ENCODE results near the gene ZMYND10.

The ZMYND10 gene

GRCh38 chr3:50370594-50370993 is 25.1 kb upstream of the ZMYND10 start:
- DNase-seq = no peak

GRCh38 chr3:50369012-50369670 is 23.6 kb upstream of the ZMYND10 start:
- no peak for DNase-seq

GRCh38 chr3:50365842-50366220 is 20.3 kb upstream of the ZMYND10 start:
- no peak for DNase-seq

- peak; percentile 66 for DNase-seq
Observed at GRCh38 chr3:50365080-50365841, 19.7 kb upstream of the ZMYND10 start.

DNA sequence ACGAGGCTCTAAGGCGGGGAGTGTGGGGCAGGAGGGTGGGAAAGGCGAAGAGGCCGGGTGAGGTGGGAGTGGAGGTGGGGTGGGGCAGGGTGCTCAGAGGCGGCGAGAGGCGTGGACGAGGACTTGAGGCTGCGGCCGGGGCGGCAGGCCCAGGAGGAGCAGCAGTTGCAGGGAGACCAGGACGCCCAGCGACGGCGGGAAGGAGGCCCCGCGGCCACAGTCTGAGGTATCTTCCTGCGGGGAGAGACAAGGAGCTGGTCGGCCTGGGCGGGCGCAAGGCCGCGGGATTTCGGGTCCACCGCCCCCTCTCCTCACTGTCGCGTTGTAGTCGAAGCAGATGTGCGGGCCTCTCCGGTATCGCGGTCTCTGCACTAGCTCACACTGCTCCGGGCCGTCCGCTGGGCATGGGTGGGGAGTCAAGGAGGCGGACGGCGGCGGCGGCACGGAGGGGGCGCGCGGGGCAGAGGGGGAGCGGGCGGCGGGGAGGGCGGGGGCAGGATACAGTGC is 19.1 kb upstream of the ZMYND10 start:
- DNase-seq = no peak

GRCh38 chr3:50359760-50360110 is 14.2 kb upstream of the ZMYND10 start:
- DNase-seq = no peak

DNA sequence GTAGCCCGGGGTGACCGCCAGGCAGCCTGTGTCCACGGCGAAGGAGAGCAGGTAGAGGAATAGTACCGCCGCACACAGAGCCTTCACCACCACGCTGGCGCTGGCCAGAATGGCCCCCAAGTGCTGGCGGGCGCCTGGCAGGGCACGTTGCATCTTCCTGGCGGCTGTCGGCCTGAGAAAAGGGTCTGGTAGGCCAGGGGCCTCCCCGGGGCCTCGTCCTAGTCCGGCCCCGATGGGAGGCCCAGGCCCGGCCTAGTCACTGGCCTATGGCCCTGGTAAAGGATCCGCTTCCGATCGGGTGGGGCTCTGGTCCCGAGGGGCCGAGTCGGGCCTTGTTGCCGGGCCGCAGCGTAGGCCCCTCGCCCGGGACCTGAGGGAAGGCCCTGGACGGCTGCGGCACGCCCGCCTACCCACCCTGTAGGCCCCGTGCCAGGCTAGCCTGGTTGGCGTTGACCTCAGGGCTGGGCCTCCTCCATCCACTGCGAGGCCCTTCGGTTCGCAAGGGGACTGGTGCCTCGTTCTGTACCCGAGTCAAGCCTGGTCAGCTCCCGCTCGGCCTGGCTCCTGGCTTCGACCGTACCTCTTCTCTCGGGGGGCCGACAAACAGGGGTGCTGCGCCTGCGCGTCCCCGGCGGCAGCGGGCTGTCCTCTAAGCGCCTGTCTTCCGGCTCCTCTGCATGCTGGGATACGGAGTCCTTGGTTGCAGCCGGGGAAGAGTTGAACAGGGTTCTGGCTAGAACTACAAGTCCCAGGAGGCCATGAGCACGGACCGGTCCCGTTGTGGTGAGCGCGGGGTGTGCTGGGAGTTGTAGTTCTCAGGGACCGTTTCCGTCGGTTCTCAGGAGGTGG is 13.6 kb upstream of the ZMYND10 start, which contains the start of gene TMEM115:
Gene TMEM115, minus strand, starts transcription at position 611 of the 849 bp plus-strand sequence. Its CDS starts 458 bp downstream, at position 153.
- peak; percentile 91 for DNase-seq

DNA sequence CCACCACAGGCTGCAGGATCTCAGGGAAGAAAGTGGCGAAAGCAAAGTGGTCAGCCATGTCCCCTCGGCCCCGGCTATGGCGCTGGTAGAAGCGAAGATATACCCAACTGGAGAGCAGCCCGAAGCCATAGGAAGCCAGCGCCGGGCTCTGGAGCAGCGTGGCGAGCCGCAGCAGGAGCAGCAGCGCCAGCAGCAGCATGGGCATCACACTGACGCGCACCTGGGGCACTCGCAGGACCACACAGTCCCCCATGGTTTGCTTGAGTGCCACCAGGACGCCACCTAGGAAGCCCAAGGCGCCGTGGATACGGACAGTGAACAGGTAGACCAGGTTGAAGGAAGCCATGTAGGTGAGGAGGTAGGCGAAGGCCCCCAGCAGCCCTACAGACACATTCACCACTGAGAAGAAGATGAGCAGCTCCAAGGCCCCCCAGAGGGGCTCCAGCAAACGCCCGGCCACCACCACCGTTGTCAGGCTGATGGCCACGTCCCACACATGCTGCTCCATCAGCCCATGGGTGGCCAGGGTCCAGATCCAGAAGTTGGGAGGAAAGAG is 12.9 kb upstream of the ZMYND10 start:
- no peak for DNase-seq

GRCh38 chr3:50357481-50357880 is 11.9 kb upstream of the ZMYND10 start:
- no peak for DNase-seq

DNA sequence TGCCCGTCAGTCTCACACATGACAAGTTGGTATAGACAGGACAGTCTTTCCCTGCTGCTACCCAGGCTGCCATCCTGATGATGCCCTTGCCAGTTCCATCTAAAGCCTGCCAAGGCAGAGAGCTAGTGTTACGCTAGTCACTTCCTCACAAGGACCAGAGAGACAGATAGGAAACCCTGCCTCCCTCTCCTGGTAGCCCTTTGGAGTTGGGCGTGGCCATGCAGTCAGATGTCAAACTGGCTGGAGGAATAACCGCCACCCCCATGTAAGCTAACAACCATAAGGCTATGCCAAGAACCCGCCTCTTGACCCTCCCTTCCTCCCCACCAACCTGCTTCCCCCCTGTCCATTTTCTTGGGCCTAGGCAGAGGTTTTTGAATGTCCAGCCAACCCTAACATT is 11.0 kb upstream of the ZMYND10 start:
- DNase-seq = no peak

DNA sequence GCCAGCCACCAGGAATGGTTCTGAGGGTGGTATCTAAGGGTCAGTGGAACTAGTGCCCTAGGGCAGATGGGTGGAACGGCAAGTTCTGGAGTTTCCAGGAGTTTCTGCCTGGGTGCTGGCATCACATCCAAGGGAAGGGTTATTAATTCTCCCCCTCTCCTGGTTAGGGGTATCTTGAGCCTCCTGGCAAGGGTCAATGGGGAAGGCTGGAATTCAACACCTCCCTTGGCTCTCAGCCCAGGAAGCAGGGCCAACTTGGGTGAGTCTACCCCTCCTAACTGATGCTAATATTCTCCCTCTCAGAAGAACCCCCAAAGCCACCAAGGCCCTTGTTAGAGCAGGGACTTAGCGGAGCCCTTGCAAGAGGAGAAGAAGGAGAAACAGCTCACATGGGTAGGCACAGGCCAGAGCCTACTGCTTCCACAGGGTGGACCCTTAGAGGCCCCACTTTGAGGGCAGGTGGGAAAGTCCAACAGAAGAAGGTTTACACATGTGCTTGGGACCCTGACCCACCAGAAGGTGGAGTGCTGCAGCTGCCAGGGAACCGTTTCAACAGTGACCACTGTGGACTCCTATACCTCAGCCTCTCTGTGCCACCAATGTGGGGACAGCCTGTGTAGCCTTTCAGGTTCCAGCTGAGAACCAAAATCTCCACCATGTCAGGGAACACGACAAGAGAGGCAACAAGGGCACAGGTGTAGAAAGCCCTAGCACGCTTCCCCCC is 10.5 kb upstream of the ZMYND10 start:
- no peak for DNase-seq

GRCh38 chr3:50354850-50355249 is 9.3 kb upstream of the ZMYND10 start:
- DNase-seq = no peak

GRCh38 chr3:50354186-50354764 is 8.7 kb upstream of the ZMYND10 start:
- no peak for DNase-seq

- no peak for DNase-seq
Observed at GRCh38 chr3:50353245-50354004, 7.9 kb upstream of the ZMYND10 start.

DNA sequence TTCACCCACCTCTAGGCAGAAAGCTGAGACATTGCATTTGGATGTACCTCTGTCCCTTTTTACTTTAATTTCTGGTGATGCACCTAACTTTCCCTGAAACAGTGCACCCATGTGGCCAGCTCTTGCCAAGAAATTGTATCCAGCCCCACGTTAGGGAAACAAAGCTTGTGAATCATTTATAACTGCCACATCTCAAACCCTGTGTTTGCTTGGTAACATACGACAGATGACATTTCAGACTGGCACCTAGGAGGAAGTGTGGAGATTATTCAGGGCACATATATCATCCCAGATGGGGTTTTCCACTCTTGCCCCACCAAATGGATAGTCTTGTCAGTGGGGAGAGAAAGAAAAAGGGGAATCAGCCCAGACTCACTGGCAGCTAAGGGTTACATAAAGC is 7.2 kb upstream of the ZMYND10 start:
- DNase-seq = no peak

- no peak for DNase-seq
Observed at GRCh38 chr3:50351323-50351697, 5.8 kb upstream of the ZMYND10 start.

DNA sequence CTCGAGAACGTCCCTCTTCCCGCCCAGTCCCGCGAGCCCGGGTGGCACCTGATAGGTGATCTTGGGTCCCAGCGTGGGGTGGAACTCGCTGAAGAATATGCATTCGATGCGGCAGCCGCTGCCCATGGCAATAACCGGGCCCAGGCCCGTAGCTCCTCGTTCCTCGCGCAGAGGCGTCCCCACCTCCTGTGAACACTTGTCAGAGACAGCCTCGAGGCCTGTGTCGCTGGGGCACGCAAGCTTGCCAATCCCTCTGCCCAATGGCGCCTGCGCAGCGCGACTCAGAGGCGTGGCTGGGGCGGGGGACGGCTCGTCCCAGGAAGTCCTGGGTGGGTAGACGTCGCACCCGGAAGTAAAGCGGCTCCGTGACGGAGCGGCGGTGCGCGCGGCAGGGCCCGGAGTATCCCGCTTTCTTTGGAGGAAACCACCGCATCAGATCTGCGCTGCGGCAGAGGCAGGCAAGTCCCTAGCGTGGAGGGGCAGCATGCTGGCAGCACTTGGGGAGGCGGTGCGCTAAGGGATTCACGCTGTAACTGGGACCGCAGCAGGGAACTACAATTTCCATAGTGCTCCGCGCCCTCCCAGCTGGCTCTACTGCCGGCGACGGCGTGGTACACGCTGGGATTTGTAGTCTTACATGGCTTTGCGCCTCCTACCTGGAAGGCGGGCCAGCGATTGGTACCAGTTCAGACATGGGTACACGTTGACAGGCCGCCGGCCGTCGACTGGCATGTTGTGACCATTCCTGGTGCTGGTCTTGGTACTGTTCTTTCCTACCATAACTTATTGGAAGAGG is 5.2 kb upstream of the ZMYND10 start, which contains the start of the genes CYB561D2 and NPRL2:
Gene CYB561D2, plus strand, starts transcription at position 336 of the 796 bp plus-strand sequence. CDS start 572 bp downstream, outside the sequence.
Gene NPRL2, minus strand, starts transcription at position 249 of the 796 bp plus-strand sequence. Its CDS starts 123 bp downstream, at position 126.
- DNase-seq = peak; percentile 74

- DNase-seq = no peak
Observed at GRCh38 chr3:50350213-50350526, 4.6 kb upstream of the ZMYND10 start.

DNA sequence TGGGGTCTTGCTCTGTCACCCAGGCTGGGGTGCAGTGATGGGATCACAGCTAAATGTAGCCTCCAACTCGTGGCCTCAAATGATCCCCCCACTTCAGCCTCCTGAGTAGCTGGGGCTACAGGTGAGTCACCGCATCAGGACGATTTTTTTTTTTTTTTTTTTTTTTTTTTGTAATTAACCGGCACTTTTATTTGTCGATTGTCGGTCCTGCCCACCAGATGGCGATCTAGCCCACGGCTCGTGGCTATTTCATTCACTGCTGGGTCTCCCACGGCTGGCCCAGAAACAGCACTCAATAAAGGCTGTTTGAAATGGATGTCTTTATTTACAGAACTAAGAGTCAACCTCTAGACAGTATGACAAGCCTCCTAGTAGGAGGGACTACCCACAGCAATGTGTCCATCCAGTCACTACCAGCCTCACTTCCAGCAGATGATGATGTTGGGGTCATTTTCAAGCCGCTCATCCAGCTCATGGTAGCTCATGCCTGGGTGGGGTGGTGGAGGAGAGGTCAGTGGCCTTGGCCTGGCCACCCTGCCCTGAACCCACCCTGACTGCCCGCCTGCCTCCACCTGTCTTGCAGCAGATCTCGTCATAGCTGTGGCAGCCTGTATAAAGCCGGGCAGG is 1.8 kb upstream of the ZMYND10 start:
- DNase-seq = no peak

GRCh38 chr3:50345008-50345407 is 524 bp downstream of the ZMYND10 start:
- no peak for DNase-seq
